IPS-18a (cell line): ENCODE measurements around the gene NPPC.

Experiments used
- H3K27ac ChIP-seq: one replicate; pipeline ENCODE4 v1.5.1; 2013; ENCODE audit warnings: low read length
- H3K27me3 ChIP-seq: one replicate; pipeline ENCODE4 v1.6.1; 2013; ENCODE audit warnings: mild to moderate bottlenecking, low read length; ENCODE audit not compliant: control insufficient read depth, insufficient read depth
- H3K36me3 ChIP-seq: one replicate; pipeline ENCODE4 v1.6.1; 2013; ENCODE audit warnings: low read depth, low read length; ENCODE audit not compliant: control insufficient read depth
- H3K4me1 ChIP-seq: one replicate; pipeline ENCODE4 v1.6.1; 2013; ENCODE audit warnings: low read depth, low read length; ENCODE audit not compliant: control insufficient read depth
- H3K4me3 ChIP-seq: one replicate; pipeline ENCODE4 v1.5.1; 2013; ENCODE audit warnings: low read length
- H3K9ac ChIP-seq: one replicate; pipeline ENCODE4 v1.6.1; 2013; ENCODE audit warnings: mild to moderate bottlenecking, low read length, moderate library complexity
- H3K9me3 ChIP-seq: one replicate; pipeline ENCODE4 v1.6.1; 2013; ENCODE audit warnings: low read depth, low read length; ENCODE audit not compliant: control insufficient read depth

The NPPC gene

DNA sequence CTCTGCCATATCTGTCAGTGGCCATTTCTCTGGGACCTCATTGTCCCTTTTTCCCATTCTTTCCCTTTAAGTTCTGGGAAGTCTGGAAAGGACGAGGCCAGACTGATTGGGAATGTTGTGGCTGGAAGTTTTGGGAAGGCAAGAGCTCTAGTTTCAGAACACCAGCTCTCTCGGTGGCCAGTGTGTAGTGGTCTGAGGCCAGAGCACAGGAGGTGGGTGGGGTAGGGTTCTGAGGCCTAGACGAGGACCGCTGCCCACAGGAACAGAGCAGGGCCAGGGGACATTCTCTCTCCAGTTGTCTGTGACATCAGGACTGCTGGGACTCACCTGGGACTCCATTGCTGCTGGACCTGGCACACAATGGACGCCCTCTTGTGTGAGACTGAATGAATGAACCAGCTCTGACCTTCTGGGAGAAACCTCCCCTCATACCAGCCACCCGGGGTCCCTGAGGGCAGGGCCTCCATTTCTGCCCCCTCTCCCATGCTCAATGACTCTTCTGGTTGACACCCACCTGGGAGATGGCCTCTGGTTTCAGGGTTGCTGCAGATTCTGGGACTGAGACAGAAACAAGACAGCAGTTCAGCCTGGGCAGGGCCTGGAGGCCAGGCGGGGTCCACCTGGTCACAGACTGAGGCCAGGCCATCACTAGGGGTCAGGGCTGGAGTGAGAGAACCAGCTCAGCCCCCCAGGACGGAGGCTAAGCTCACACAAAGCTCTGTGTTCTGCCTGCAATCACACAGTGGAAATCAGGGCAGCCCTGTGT is 8.4 kb upstream of the NPPC start:
- Histone ChIP-seq H3K4me1 (no peaks in the 10 kb centered on the region), H3K9ac (no peak overlapping the region), H3K27ac (no peak overlapping the region)

GRCh38 chr2:231933916-231934401 is 7.8 kb upstream of the NPPC start:
- H3K27me3 ChIP-seq, result peaks cover 2% of the 10 kb centered on the region
- no peaks in the 10 kb centered on the region for H3K4me1 ChIP-seq
- H3K27ac ChIP-seq, result no peak overlapping the region
- no peak overlapping the region for H3K9ac ChIP-seq
- no peak overlapping the region for H3K4me3 ChIP-seq
- H3K36me3 ChIP-seq, result no peaks in the 10 kb centered on the region
- H3K9me3 ChIP-seq, result no peaks in the 10 kb centered on the region

More for the DNA sequence above, 8.4 kb upstream of the NPPC start:
- no peaks in the 10 kb centered on the region for H3K27me3 ChIP-seq
- H3K4me3 ChIP-seq, result no peak overlapping the region
- H3K9me3 ChIP-seq, result no peaks in the 10 kb centered on the region
- H3K36me3 ChIP-seq, result no peaks in the 10 kb centered on the region

- Histone ChIP-seq H3K27me3 (peaks cover 9% of the 10 kb centered on the region), H3K36me3 (no peaks in the 10 kb centered on the region), H3K9ac (no peak overlapping the region)
These were observed 7.1 kb upstream of the NPPC start for GRCh38 chr2:231932985-231933915.

GRCh38 chr2:231932711-231932970 is 6.4 kb upstream of the NPPC start:
- Histone ChIP-seq H3K9ac (no peak overlapping the region), H3K9me3 (no peaks in the 10 kb centered on the region), H3K4me3 (no peak overlapping the region), H3K27ac (no peak overlapping the region), H3K36me3 (no peaks in the 10 kb centered on the region), H3K4me1 (no peaks in the 10 kb centered on the region), H3K27me3 (peaks cover 15% of the 10 kb centered on the region)

More at GRCh38 chr2:231932985-231933915, 7.1 kb upstream of the NPPC start:
- H3K27ac ChIP-seq, result no peak overlapping the region
- H3K4me3 ChIP-seq, result no peak overlapping the region
- H3K9me3 ChIP-seq, result no peaks in the 10 kb centered on the region
- no peaks in the 10 kb centered on the region for H3K4me1 ChIP-seq

- Histone ChIP-seq H3K36me3 (no peaks in the 10 kb centered on the region), H3K9ac (no peak overlapping the region), H3K9me3 (no peaks in the 10 kb centered on the region), H3K4me3 (no peak overlapping the region), H3K27me3 (peaks cover 27% of the 10 kb centered on the region), H3K4me1 (peaks cover 3% of the 10 kb centered on the region), H3K27ac (no peak overlapping the region)
These were observed 5.3 kb upstream of the NPPC start for GRCh38 chr2:231931481-231931915.

DNA sequence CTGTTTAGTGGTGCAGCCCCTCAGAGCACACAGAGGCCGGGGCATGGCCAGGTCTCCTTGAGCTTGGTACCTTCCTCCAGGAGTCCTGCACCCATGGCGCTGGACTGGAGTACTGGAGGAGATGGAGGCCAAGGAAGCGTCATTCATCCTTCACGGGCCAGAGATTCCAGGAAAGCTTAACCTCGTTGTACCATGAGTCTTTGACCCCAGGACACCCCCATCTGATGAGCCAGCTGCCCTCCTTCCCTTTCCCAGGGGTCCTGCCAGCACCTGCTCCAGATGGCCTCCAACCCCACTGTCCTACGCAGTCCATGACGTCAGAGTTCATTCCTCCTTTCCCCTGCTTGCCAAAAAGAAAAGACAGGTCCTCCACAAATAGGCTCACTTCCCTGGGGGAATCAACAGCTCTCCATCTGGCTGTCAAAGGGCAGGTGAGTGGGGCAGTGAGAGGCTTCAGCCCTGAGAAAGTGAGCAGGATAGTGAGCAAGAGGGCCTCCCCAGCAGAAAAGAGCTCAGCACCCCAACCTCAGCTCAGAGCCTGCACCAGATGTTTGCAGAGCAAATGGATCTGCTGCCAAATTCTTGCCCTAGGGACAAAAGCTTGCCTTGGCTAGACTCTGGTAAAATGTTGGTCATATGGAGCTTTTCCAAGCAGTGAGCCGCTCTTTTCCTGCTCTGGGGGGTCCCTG is 4.5 kb upstream of the NPPC start:
- Histone ChIP-seq H3K27me3 (peaks cover 34% of the 10 kb centered on the region), H3K9me3 (no peaks in the 10 kb centered on the region), H3K27ac (no peak overlapping the region), H3K4me1 (peaks cover 3% of the 10 kb centered on the region), H3K4me3 (no peak overlapping the region), H3K9ac (no peak overlapping the region), H3K36me3 (no peaks in the 10 kb centered on the region)

DNA sequence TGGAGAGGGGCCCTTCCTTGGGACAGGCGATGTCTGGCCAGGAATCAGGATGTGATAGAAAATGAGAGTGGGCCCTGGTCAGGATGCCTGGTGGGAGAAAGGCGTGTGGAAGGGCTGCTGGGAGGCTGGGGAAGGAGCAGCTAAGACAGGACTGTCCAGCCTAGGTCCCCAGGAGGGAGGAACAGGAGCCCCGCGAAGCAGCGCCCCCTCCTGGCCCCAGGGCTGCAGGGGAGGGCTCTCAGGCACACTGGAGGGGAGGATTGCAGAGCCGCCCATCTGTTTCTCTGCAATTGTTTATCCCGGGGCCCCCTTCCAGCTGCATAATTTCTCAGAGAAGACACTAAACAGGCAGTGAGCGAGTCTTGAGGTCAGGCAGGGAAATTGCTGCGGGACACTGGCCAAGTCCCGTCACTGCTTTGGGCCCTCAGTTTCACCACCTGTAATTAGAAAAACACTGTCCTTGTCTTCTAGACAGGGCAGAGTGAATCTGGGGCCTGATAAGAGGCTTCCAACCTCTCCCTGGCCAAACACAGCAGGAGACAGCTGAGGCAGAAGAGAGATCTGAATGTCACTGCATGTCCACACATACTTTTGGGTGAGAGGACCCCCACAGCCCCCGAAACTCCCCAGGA is 3.9 kb upstream of the NPPC start:
- peaks cover 3% of the 10 kb centered on the region for H3K4me1 ChIP-seq
- H3K27ac ChIP-seq, result no peak overlapping the region
- H3K36me3 ChIP-seq, result no peaks in the 10 kb centered on the region
- no peak overlapping the region for H3K9ac ChIP-seq
- no peaks in the 10 kb centered on the region for H3K9me3 ChIP-seq
- no peak overlapping the region for H3K4me3 ChIP-seq
- peaks cover 41% of the 10 kb centered on the region for H3K27me3 ChIP-seq

GRCh38 chr2:231928901-231929725 is 2.9 kb upstream of the NPPC start:
- H3K27me3 ChIP-seq, result peaks cover 51% of the 10 kb centered on the region
- H3K27ac ChIP-seq, result no peak overlapping the region
- H3K9me3 ChIP-seq, result no peaks in the 10 kb centered on the region
- H3K36me3 ChIP-seq, result no peaks in the 10 kb centered on the region
- H3K4me3 ChIP-seq, result no peak overlapping the region
- H3K4me1 ChIP-seq, result peaks cover 9% of the 10 kb centered on the region
- no peak overlapping the region for H3K9ac ChIP-seq

GRCh38 chr2:231928481-231928880 is 2.3 kb upstream of the NPPC start:
- Histone ChIP-seq H3K27me3 (peaks cover 57% of the 10 kb centered on the region), H3K9me3 (no peaks in the 10 kb centered on the region), H3K4me3 (no peak overlapping the region), H3K36me3 (no peaks in the 10 kb centered on the region), H3K27ac (no peak overlapping the region), H3K9ac (no peak overlapping the region), H3K4me1 (peaks cover 9% of the 10 kb centered on the region)

- Histone ChIP-seq H3K9me3 (no peaks in the 10 kb centered on the region), H3K27me3 (peaks cover 58% of the 10 kb centered on the region), H3K9ac (no peak overlapping the region), H3K36me3 (no peaks in the 10 kb centered on the region), H3K27ac (no peak overlapping the region), H3K4me3 (no peak overlapping the region), H3K4me1 (peaks cover 9% of the 10 kb centered on the region)
These were observed 1.3 kb upstream of the NPPC start for GRCh38 chr2:231927566-231927890.
